Type B pancreatic cell (in vitro differentiated cells): ENCODE data around the gene SEC24A. TPM values are rescaled to one million over a fixed set of nuclear protein-coding genes. Genes with fewer than 3 reads are reported as not detected.
"Not testable (repeated sequence)": the region's sequence is repeated elsewhere in the genome, so short reads cannot be mapped to it uniquely, and the experiment has no call there.

Experiments used
- DNase-seq: peaks from one replicate; pipeline ENCODE4 v3.0.0; 2021; ENCODE audit warnings: mixed read lengths; ENCODE audit not compliant: unreplicated experiment; ENCODE audit errors: extremely low spot score
- H3K27ac Mint-ChIP-seq: 2 replicates; pipeline ENCODE4 v1.8.0; 2021; ENCODE audit warnings: mild to moderate bottlenecking, mixed read lengths
- H3K27me3 Mint-ChIP-seq: 2 replicates; pipeline ENCODE4 v1.8.0; 2021; ENCODE audit warnings: mixed read lengths
- H3K36me3 Mint-ChIP-seq: 2 replicates; pipeline ENCODE4 v1.8.0; 2021; ENCODE audit warnings: mixed read lengths
- H3K4me1 Mint-ChIP-seq: one replicate; pipeline ENCODE4 v1.8.0; 2021; ENCODE audit warnings: mixed read lengths; ENCODE audit not compliant: unreplicated experiment
- H3K4me3 Mint-ChIP-seq: 2 replicates; pipeline ENCODE4 v1.8.0; 2021; ENCODE audit warnings: mild to moderate bottlenecking, mixed read lengths
- H3K9me3 Mint-ChIP-seq: 2 replicates; pipeline ENCODE4 v1.8.0; 2021; ENCODE audit warnings: mixed read lengths
- CTCF ChIP-seq: fragments of 200-600 bp; sonication (generic); conservative IDR thresholded peaks from 2 replicates; pipeline ENCODE4 v1.5.0; 2021; ENCODE audit warnings: antibody characterized with exemption, mild to moderate bottlenecking
- total RNA-seq: library from RNA; stranded (reverse); gene quantifications from 2 replicates; pipeline ENCODE4 v1.2.1, GENCODE V29; 2021; ENCODE audit warnings: low replicate concordance

SEC24A gene
- total RNA-seq, 1 donor from 2014 or later = 27.5 TPM

GRCh38 chr5:134692722-134693121 is 44.1 kb downstream of the SEC24A start:
- H3K36me3 Mint-ChIP-seq = peaks cover 38% of the 10 kb centered on the region
- no peaks in the 10 kb centered on the region for H3K9me3 Mint-ChIP-seq
- H3K27me3 Mint-ChIP-seq = no peaks in the 10 kb centered on the region
- H3K4me3 Mint-ChIP-seq = no peak overlapping the region
- H3K27ac Mint-ChIP-seq = no peak overlapping the region
- DNase-seq = no peak
- TF ChIP-seq CTCF = no peak
- H3K4me1 Mint-ChIP-seq = no peaks in the 10 kb centered on the region

- H3K36me3 Mint-ChIP-seq = peaks cover 15% of the 10 kb centered on the region
- no peaks in the 10 kb centered on the region for H3K9me3 Mint-ChIP-seq
- no peaks in the 10 kb centered on the region for H3K4me1 Mint-ChIP-seq
- H3K27ac Mint-ChIP-seq = no peak overlapping the region
- no peak for TF ChIP-seq CTCF
- no peaks in the 10 kb centered on the region for H3K27me3 Mint-ChIP-seq
- no peak for DNase-seq
- H3K4me3 Mint-ChIP-seq = no peak overlapping the region
Measured at GRCh38 chr5:134708301-134708700, 59.7 kb downstream of the SEC24A start.

GRCh38 chr5:134714120-134714519 is 65.5 kb downstream of the SEC24A start:
- H3K36me3 Mint-ChIP-seq = peaks cover 28% of the 10 kb centered on the region
- H3K27me3 Mint-ChIP-seq = no peaks in the 10 kb centered on the region
- H3K27ac Mint-ChIP-seq = no peak overlapping the region

GRCh38 chr5:134714541-134714940 is 66.0 kb downstream of the SEC24A start:
- H3K9me3 Mint-ChIP-seq = no peaks in the 10 kb centered on the region
- no peak overlapping the region for H3K27ac Mint-ChIP-seq
- TF ChIP-seq CTCF = no peak
- no peaks in the 10 kb centered on the region for H3K4me1 Mint-ChIP-seq
- H3K4me3 Mint-ChIP-seq = no peak overlapping the region
- H3K27me3 Mint-ChIP-seq = no peaks in the 10 kb centered on the region
- no peak for DNase-seq
- H3K36me3 Mint-ChIP-seq = peaks cover 28% of the 10 kb centered on the region

More at GRCh38 chr5:134714120-134714519, 65.5 kb downstream of the SEC24A start:
- DNase-seq = no peak
- no peaks in the 10 kb centered on the region for H3K9me3 Mint-ChIP-seq
- H3K4me3 Mint-ChIP-seq = no peak overlapping the region
- no peak for TF ChIP-seq CTCF
- H3K4me1 Mint-ChIP-seq = no peaks in the 10 kb centered on the region

- peaks cover 24% of the 10 kb centered on the region for H3K36me3 Mint-ChIP-seq
- H3K4me1 Mint-ChIP-seq, H3K4me3 Mint-ChIP-seq: not testable (repeated sequence)
Measured at GRCh38 chr5:134715466-134715865, 66.9 kb downstream of the SEC24A start.

GRCh38 chr5:134724872-134725271 is 76.3 kb downstream of the SEC24A start:
- Mint-ChIP-seq H3K9me3 (no peaks in the 10 kb centered on the region), H3K36me3 (peaks cover 4% of the 10 kb centered on the region), H3K4me3 (no peak overlapping the region), H3K27ac (no peak overlapping the region), H3K27me3 (no peaks in the 10 kb centered on the region), H3K4me1 (no peaks in the 10 kb centered on the region)
- no peak for DNase-seq
- TF ChIP-seq CTCF = no peak

More at GRCh38 chr5:134715466-134715865, 66.9 kb downstream of the SEC24A start:
- not testable (repeated sequence) for H3K9me3 Mint-ChIP-seq, H3K27ac Mint-ChIP-seq, H3K27me3 Mint-ChIP-seq, DNase-seq
